ENCODE data around the gene TLE2. TPM values are rescaled to one million over a fixed set of nuclear protein-coding genes. Genes with fewer than 3 reads are reported as not detected.

The TLE2 gene
- total RNA-seq, 2 donors from 2014 or later: 34.5 to 45.2 TPM

DNA sequence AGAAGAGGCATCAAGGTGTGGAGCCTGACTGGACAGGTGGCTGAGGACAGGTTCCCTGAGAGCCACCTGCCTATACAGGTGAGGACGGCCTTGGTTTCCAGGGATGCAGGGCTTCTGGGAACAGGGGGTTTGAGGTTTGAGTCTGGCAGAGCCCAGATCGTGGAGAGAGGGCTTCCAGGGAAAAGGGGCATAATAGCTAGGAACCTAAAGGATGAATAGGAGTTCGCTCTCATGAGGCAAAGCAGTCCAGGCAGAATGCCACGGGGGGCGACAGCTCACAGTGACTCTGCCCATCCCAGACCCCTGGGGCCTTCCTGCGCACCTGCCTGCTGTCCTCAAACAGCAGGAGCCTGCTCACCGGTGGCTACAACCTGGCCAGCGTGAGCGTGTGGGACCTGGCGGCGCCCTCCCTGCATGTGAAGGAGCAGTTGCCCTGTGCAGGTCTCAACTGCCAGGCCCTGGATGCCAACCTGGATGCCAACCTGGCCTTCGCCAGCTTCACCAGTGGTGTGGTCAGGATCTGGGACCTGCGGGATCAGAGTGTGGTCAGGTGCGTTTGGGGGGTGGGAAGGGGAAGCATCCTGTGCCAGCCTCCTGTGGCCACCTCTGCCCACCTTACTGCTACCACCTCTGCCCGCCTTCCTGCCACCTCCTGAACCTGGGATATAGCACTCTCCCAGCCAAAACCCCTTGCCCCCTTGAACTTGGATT is 39.7 kb downstream of the TLE2 start:
- no peak for ATAC-seq
- WGBS, 2 donors: 93 to 95% methylated on average over 8 to 15 of the region's 15 CpGs
- Histone ChIP-seq H3K36me3 (replicated peaks in 1 of 2; ENCODE audit: insufficient read depth in 1 of 2, low read depth in 2 of 2) (no peaks in the 10 kb centered on the region), H3K4me3 (no peak overlapping the region), H3K27ac (no peak overlapping the region), H3K27me3 (no peaks in the 10 kb centered on the region), H3K4me1 (peaks cover 2% of the 10 kb centered on the region), H3K9me3 (no peaks in the 10 kb centered on the region)
- DNase-seq: no peak
- TF ChIP-seq POLR2A (IDR thresholded peaks at IDR 0.05): no peak
- TF ChIP-seq, protein P1, sequence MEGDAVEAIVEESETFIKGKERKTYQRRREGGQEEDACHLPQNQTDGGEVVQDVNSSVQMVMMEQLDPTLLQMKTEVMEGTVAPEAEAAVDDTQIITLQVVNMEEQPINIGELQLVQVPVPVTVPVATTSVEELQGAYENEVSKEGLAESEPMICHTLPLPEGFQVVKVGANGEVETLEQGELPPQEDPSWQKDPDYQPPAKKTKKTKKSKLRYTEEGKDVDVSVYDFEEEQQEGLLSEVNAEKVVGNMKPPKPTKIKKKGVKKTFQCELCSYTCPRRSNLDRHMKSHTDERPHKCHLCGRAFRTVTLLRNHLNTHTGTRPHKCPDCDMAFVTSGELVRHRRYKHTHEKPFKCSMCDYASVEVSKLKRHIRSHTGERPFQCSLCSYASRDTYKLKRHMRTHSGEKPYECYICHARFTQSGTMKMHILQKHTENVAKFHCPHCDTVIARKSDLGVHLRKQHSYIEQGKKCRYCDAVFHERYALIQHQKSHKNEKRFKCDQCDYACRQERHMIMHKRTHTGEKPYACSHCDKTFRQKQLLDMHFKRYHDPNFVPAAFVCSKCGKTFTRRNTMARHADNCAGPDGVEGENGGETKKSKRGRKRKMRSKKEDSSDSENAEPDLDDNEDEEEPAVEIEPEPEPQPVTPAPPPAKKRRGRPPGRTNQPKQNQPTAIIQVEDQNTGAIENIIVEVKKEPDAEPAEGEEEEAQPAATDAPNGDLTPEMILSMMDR (IDR thresholded peaks at IDR 0.05): no peak
- intact Hi-C loops (cut with DNase I): no loop called here

DNA sequence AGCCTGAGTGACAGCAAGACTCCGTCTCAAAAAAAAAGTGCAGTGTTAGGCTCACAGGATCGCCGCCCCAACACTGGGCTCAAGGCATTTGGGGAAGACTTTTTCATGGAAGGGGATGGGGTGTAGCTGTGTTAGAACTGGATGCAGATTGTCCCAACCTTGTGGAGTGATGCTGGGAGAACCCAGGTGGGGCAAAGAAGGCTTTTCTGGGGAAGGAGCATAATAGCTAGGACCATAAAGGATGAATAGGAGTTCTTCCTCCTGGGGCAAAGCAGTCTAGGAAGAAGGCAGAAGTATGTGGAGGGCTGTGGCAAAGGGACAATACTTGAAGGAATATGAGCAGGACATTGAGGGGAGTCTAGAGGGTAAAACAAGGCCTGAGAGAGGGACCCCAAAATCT is 40.5 kb downstream of the TLE2 start:
- Histone ChIP-seq H3K36me3 (replicated peaks in 1 of 2; ENCODE audit: insufficient read depth in 1 of 2, low read depth in 2 of 2) (no peaks in the 10 kb centered on the region), H3K4me3 (no peak overlapping the region), H3K27ac (no peak overlapping the region), H3K27me3 (no peaks in the 10 kb centered on the region), H3K4me1 (peaks cover 10% of the 10 kb centered on the region), H3K9me3 (no peaks in the 10 kb centered on the region)
- intact Hi-C loops (cut with DNase I): no loop called here
- 93 to 96% methylated on average over 3 of the region's 3 CpGs for WGBS, 2 donors
- no peak for TF ChIP-seq POLR2A (IDR thresholded peaks at IDR 0.05)
- TF ChIP-seq, protein P1 (IDR thresholded peaks at IDR 0.05): no peak
- DNase-seq: no peak
- no peak for ATAC-seq

DNA sequence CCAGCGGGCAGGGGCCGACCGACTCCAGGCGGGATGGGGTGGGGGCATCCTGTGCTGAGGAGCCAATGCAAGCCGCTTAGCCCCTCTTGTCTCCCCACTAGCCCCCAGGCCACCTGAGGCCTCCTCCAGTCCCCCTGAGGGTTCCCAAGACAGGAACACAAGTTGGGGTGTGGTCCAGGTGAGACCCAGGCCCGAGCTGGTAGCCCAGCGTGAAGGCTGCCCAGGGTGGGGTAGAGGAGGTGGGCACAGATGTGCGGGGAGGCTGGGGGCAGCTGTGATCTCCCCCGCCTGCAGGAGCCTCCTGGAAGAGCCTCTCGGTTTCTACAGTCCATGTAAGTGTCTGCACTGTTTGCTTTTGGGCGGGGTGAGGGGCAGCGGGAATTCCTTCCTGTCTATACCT is 41.3 kb downstream of the TLE2 start:
- intact Hi-C loops (cut with DNase I): no loop called here
- no peaks in the 10 kb centered on the region for H3K9me3 ChIP-seq
- peaks cover 18% of the 10 kb centered on the region for H3K4me1 ChIP-seq
- H3K27me3 ChIP-seq: no peaks in the 10 kb centered on the region
- no peaks in the 10 kb centered on the region for H3K36me3 ChIP-seq (replicated peaks in 1 of 2; ENCODE audit: insufficient read depth in 1 of 2, low read depth in 2 of 2)
- WGBS, 2 donors: 81 to 95% methylated on average over 5 to 12 of the region's 12 CpGs
- TF ChIP-seq, protein P1 (IDR thresholded peaks at IDR 0.05): no peak
- TF ChIP-seq POLR2A (IDR thresholded peaks at IDR 0.05): no peak
- DNase-seq: no peak
- H3K4me3 ChIP-seq: no peak overlapping the region
- no peak overlapping the region for H3K27ac ChIP-seq
- no peak for ATAC-seq

DNA sequence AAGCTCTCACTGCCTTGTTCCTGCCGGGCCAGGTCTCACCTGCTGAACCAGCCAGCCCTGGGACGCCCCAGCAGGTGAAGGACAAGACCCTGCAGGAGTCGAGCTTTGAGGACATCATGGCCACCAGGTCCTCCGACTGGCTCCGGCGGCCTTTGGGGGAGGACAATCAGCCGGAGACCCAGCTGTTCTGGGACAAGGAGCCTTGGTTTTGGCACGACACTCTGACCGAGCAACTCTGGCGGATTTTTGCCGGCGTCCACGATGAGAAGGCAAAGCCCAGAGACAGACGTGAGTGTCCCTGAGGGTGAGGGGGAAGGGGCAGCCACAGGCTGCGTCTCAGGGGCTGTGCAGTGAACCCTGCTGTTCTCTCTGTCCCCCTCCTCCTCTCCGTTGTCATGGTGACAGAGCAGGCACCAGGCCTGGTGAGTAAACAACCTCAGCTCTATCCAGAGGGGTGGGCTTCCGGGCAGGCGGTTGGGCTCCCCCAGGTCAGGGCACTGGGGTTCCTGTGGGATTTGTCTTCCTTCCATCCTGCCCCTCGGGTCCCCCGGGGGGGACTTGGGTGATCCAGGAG is 42.0 kb downstream of the TLE2 start:
- TF ChIP-seq, protein P1 (IDR thresholded peaks at IDR 0.05): no peak
- H3K27me3 ChIP-seq: no peaks in the 10 kb centered on the region
- ATAC-seq: no peak
- H3K4me3 ChIP-seq: no peak overlapping the region
- 70% methylated on average over 2 to 20 of the region's 20 CpGs for WGBS, 2 donors
- no peaks in the 10 kb centered on the region for H3K36me3 ChIP-seq (replicated peaks in 1 of 2; ENCODE audit: insufficient read depth in 1 of 2, low read depth in 2 of 2)
- peaks cover 25% of the 10 kb centered on the region for H3K4me1 ChIP-seq
- H3K9me3 ChIP-seq: no peaks in the 10 kb centered on the region
- no peak for DNase-seq
- intact Hi-C loops (cut with DNase I): no loop called here
- H3K27ac ChIP-seq: no peak overlapping the region

DNA sequence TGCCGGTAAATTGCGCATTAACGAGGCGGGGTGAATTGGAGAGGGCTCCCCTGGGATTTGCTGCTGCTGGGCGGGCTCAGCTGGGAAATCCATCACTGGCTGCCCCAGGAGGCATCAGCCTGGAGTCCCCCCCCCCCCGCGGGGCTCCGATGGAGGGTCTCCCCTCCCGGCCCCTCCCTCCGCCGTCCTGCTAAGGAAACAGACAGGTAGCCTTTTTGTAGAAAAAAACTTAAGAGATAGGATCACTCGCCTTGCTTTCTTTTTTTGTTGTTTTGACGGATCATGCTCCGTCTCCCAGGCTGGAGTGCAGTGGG is 44.9 kb downstream of the TLE2 start:
- DNase-seq (no peak), ATAC-seq (no peak)
- H3K27ac ChIP-seq: peak overlapping the region; percentile 59 to 88 (median 81)
- no peaks in the 10 kb centered on the region for H3K9me3 ChIP-seq
- H3K4me3 ChIP-seq: no peak overlapping the region
- no peaks in the 10 kb centered on the region for H3K27me3 ChIP-seq
- intact Hi-C loops (cut with DNase I): no loop called here
- TF ChIP-seq POLR2A (IDR thresholded peaks at IDR 0.05): peak in 1 of 3 donors; percentile 23
- TF ChIP-seq, protein P1 (IDR thresholded peaks at IDR 0.05): no peak
- H3K4me1 ChIP-seq: peaks cover 29% of the 10 kb centered on the region
- WGBS, 2 donors: 8 to 33% methylated on average over 12 to 14 of the region's 14 CpGs
- H3K36me3 ChIP-seq (replicated peaks in 1 of 2; ENCODE audit: insufficient read depth in 1 of 2, low read depth in 2 of 2): no peaks in the 10 kb centered on the region
